Central memory CD8-positive, alpha-beta T cell (primary cell): ENCODE measurements around the gene H6PD.
A peak's percentile ranks its signal among the peaks of the same experiment; 100 is the strongest.

Source experiments
- ATAC-seq: fragments of 150-1000 bp; cut with Tn5 transposase; replicated peaks from 2 replicates; pipeline ENCODE4 v1.10.0; 2022; ENCODE audit warnings: mild to moderate bottlenecking, moderate FRiP score, moderate number of reproducible peaks; ENCODE audit not compliant: poor library complexity, severe bottlenecking; ENCODE audit errors: extremely low read depth
- DNase-seq, 2 donors: peaks; one replicate each; pipeline ENCODE4 v3.0.0; 2021; ENCODE audit warnings: low spot score in 2 of 2
- H3K27ac Mint-ChIP-seq: one replicate; pipeline ENCODE4 v1.8.0; 2022; ENCODE audit warnings: low read depth, mild to moderate bottlenecking, moderate library complexity, mixed read lengths
- H3K27me3 Mint-ChIP-seq: one replicate; pipeline ENCODE4 v1.8.0; 2022; ENCODE audit warnings: mixed read lengths
- H3K36me3 Mint-ChIP-seq: one replicate; pipeline ENCODE4 v1.8.0; 2022; ENCODE audit warnings: mild to moderate bottlenecking, moderate library complexity, mixed read lengths; ENCODE audit not compliant: insufficient read depth
- H3K4me1 Mint-ChIP-seq: one replicate; pipeline ENCODE4 v1.8.0; 2022; ENCODE audit warnings: mixed read lengths
- H3K4me3 Mint-ChIP-seq: one replicate; pipeline ENCODE4 v1.8.0; 2022; ENCODE audit warnings: mild to moderate bottlenecking, moderate library complexity, mixed read lengths
- H3K9me3 Mint-ChIP-seq: one replicate; pipeline ENCODE4 v1.8.0; 2022; ENCODE audit warnings: mixed read lengths

The H6PD gene

GRCh38 chr1:9235560-9235959 lies 986 bp downstream of the H6PD start:
- Mint-ChIP-seq H3K36me3 (peaks cover 2% of the 10 kb centered on the region), H3K27ac (no peak overlapping the region), H3K4me3 (peak overlapping the region; percentile 98), H3K4me1 (peaks cover 39% of the 10 kb centered on the region), H3K27me3 (no peaks in the 10 kb centered on the region), H3K9me3 (no peaks in the 10 kb centered on the region)
- ATAC-seq (no peak), DNase-seq (no peak)

GRCh38 chr1:9238134-9238533 lies 3.6 kb downstream of the H6PD start:
- Mint-ChIP-seq H3K27ac (no peak overlapping the region), H3K9me3 (no peaks in the 10 kb centered on the region), H3K4me3 (no peak overlapping the region), H3K27me3 (no peaks in the 10 kb centered on the region), H3K36me3 (peaks cover 2% of the 10 kb centered on the region), H3K4me1 (peaks cover 47% of the 10 kb centered on the region)
- DNase-seq (no peak), ATAC-seq (no peak)

- Mint-ChIP-seq H3K27ac (no peak overlapping the region), H3K27me3 (no peaks in the 10 kb centered on the region), H3K9me3 (no peaks in the 10 kb centered on the region), H3K36me3 (peaks cover 2% of the 10 kb centered on the region), H3K4me3 (no peak overlapping the region), H3K4me1 (peaks cover 47% of the 10 kb centered on the region)
- DNase-seq (no peak), ATAC-seq (no peak)
Observed at GRCh38 chr1:9238550-9238949, 4.0 kb downstream of the H6PD start.

GRCh38 chr1:9239622-9240401 lies 5.2 kb downstream of the H6PD start:
- Mint-ChIP-seq H3K36me3 (peaks cover 1% of the 10 kb centered on the region), H3K9me3 (no peaks in the 10 kb centered on the region), H3K4me1 (peaks cover 45% of the 10 kb centered on the region), H3K4me3 (peak overlapping the region; percentile 47), H3K27me3 (no peaks in the 10 kb centered on the region), H3K27ac (no peak overlapping the region)
- DNase-seq (no peak), ATAC-seq (peak; percentile 55)

- Mint-ChIP-seq H3K27ac (no peak overlapping the region), H3K4me3 (no peak overlapping the region), H3K4me1 (peaks cover 47% of the 10 kb centered on the region), H3K9me3 (no peaks in the 10 kb centered on the region), H3K27me3 (no peaks in the 10 kb centered on the region), H3K36me3 (peaks cover 3% of the 10 kb centered on the region)
- DNase-seq (no peak), ATAC-seq (no peak)
Observed at GRCh38 chr1:9240914-9241820, 6.6 kb downstream of the H6PD start.

GRCh38 chr1:9241891-9242290 lies 7.3 kb downstream of the H6PD start:
- H3K27ac Mint-ChIP-seq, result no peak overlapping the region
- peaks cover 47% of the 10 kb centered on the region for H3K4me1 Mint-ChIP-seq
- ATAC-seq (no peak), DNase-seq (no peak)
- no peak overlapping the region for H3K4me3 Mint-ChIP-seq
- peaks cover 6% of the 10 kb centered on the region for H3K36me3 Mint-ChIP-seq
- H3K9me3 Mint-ChIP-seq, result no peaks in the 10 kb centered on the region
- no peaks in the 10 kb centered on the region for H3K27me3 Mint-ChIP-seq

GRCh38 chr1:9242338-9242969 lies 7.9 kb downstream of the H6PD start:
- no peak for ATAC-seq
- H3K36me3 Mint-ChIP-seq, result peaks cover 7% of the 10 kb centered on the region

GRCh38 chr1:9243066-9243739 lies 8.6 kb downstream of the H6PD start:
- ATAC-seq (no peak), DNase-seq (no peak)
- Mint-ChIP-seq H3K4me1 (peaks cover 37% of the 10 kb centered on the region), H3K27ac (no peak overlapping the region), H3K27me3 (no peaks in the 10 kb centered on the region), H3K9me3 (no peaks in the 10 kb centered on the region), H3K4me3 (no peak overlapping the region), H3K36me3 (peaks cover 9% of the 10 kb centered on the region)

More at GRCh38 chr1:9242338-9242969, 7.9 kb downstream of the H6PD start:
- no peaks in the 10 kb centered on the region for H3K9me3 Mint-ChIP-seq
- no peak overlapping the region for H3K27ac Mint-ChIP-seq
- H3K27me3 Mint-ChIP-seq, result no peaks in the 10 kb centered on the region
- H3K4me1 Mint-ChIP-seq, result peaks cover 44% of the 10 kb centered on the region
- no peak for DNase-seq
- no peak overlapping the region for H3K4me3 Mint-ChIP-seq

- Mint-ChIP-seq H3K27ac (no peak overlapping the region), H3K4me3 (no peak overlapping the region), H3K4me1 (peaks cover 28% of the 10 kb centered on the region), H3K27me3 (no peaks in the 10 kb centered on the region), H3K36me3 (peaks cover 10% of the 10 kb centered on the region), H3K9me3 (no peaks in the 10 kb centered on the region)
- DNase-seq (no peak), ATAC-seq (no peak)
Observed at GRCh38 chr1:9244501-9245229, 10.1 kb downstream of the H6PD start.

GRCh38 chr1:9245230-9245619 lies 10.7 kb downstream of the H6PD start:
- DNase-seq (no peak), ATAC-seq (no peak)
- Mint-ChIP-seq H3K9me3 (no peaks in the 10 kb centered on the region), H3K27ac (no peak overlapping the region), H3K4me1 (peaks cover 24% of the 10 kb centered on the region), H3K36me3 (peaks cover 10% of the 10 kb centered on the region), H3K4me3 (no peak overlapping the region), H3K27me3 (no peaks in the 10 kb centered on the region)

GRCh38 chr1:9245661-9246060 lies 11.1 kb downstream of the H6PD start:
- Mint-ChIP-seq H3K4me3 (no peak overlapping the region), H3K4me1 (peaks cover 20% of the 10 kb centered on the region), H3K27me3 (no peaks in the 10 kb centered on the region), H3K9me3 (no peaks in the 10 kb centered on the region), H3K27ac (no peak overlapping the region), H3K36me3 (peaks cover 10% of the 10 kb centered on the region)
- ATAC-seq, result no peak
- no peak for DNase-seq

- H3K27ac Mint-ChIP-seq, result no peak overlapping the region
- H3K36me3 Mint-ChIP-seq, result peaks cover 10% of the 10 kb centered on the region
- no peak for DNase-seq
- H3K4me3 Mint-ChIP-seq, result no peak overlapping the region
- H3K9me3 Mint-ChIP-seq, result no peaks in the 10 kb centered on the region
- H3K4me1 Mint-ChIP-seq, result peaks cover 18% of the 10 kb centered on the region
- H3K27me3 Mint-ChIP-seq, result no peaks in the 10 kb centered on the region
- no peak for ATAC-seq
Observed at GRCh38 chr1:9246215-9246614, 11.6 kb downstream of the H6PD start.
